ENCODE results near the gene C1orf56. TPM values are rescaled to one million over a fixed set of nuclear protein-coding genes. Genes with fewer than 3 reads are reported as not detected.

C1orf56 gene
- total and polyA plus RNA-seq, 4 donors = 1.5 to 11.2 (median 3.3) TPM

DNA sequence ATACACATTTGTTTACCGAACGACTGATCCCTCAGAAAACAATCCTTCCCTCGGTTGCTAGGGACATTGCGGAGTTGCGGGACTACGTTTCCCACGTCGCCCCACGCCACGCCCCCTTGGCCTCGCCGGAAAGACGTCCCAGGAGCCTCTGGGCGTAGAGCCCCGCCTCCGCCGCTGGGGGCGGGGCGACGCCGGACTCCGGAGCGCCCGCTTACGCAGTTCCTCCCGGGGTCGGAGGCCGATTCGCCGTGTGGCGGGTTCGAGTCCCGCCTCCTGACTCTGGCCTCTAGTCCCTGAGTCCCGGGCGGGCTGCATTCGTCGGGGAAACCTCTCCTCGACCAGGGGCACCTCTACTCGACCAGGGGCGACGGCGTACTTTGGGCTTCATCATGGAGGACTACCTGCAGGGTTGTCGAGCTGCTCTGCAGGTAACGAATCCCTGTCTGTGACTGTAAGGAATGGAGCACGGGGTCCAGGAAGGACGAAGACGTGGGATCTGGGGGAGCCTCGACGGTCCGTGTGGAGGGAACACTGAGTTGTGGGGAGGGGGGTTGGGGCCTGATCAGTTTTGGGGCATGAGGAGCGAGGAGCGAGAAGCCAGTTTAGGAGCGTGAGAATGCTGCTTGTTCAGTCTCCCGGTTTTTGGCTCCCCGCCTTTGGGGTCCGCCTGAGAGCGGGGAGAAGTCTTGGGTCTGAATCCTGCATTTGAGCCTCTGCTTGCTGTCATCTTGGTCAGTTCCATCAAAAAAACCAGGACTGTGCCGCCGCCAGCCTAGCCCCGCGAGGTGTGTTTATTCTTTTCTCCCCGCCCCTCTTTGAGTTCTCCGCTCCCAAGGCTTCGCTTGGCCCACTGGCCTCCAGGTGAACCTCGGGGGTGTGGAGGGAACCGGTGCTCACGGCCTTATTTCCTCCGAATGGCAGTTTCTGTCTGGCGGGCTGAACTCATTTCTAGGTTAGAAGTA, 39.0 kb upstream of the C1orf56 start, which contains the start of gene PRUNE1 (continued):
- TF ChIP-seq, protein P1, sequence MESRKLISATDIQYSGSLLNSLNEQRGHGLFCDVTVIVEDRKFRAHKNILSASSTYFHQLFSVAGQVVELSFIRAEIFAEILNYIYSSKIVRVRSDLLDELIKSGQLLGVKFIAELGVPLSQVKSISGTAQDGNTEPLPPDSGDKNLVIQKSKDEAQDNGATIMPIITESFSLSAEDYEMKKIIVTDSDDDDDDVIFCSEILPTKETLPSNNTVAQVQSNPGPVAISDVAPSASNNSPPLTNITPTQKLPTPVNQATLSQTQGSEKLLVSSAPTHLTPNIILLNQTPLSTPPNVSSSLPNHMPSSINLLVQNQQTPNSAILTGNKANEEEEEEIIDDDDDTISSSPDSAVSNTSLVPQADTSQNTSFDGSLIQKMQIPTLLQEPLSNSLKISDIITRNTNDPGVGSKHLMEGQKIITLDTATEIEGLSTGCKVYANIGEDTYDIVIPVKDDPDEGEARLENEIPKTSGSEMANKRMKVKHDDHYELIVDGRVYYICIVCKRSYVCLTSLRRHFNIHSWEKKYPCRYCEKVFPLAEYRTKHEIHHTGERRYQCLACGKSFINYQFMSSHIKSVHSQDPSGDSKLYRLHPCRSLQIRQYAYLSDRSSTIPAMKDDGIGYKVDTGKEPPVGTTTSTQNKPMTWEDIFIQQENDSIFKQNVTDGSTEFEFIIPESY (IDR thresholded peaks at IDR 0.05) = no peak
- TF ChIP-seq RXRA (IDR thresholded peaks at IDR 0.05) (peak; percentile 70 to 83), SP1 (IDR thresholded peaks at IDR 0.05) (peak; percentile 80), RAD21 (IDR thresholded peaks at IDR 0.05) (peak in 1 of 2 donors; percentile 21), FOXA1 (IDR thresholded peaks at IDR 0.05) (peak; percentile 8), GABPA (IDR thresholded peaks at IDR 0.05 in 1 of 2, conservative IDR thresholded peaks at IDR 0.05 in 1 of 2) (peak; percentile 34 to 89)

DNA sequence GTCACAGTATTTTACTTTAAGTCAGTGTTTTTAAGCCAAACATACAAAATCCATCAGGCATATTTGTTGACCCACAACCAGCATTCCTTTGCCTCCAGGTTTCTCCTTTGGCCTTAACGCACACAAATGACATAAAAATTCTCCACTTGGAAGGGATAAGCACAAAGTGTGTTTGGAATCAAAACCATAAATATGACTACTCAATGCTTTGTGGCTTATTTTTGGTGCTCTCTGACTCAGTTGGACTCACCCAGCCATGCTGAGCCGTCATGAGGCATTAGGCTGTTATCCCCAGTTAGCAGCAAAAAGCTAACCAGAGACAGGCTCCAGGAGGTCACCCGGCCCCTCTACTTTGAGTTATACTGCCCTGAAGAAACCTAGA, 38.4 kb upstream of the C1orf56 start:
- peak overlapping the region; percentile 84 for H3K27ac ChIP-seq (ENCODE audit: low read depth in 1 of 2, low read length in 2 of 2)
- WGBS = 33% methylated on average over 3 of the region's 3 CpGs
- peak overlapping the region; percentile 42 to 95 for H3K9ac ChIP-seq (ENCODE audit: low read depth in 1 of 2, low read length in 2 of 2)
- TF ChIP-seq REST (IDR thresholded peaks at IDR 0.05) (no peak), NR2F2 (IDR thresholded peaks at IDR 0.05) (no peak), EGR1 (IDR thresholded peaks at IDR 0.05; ENCODE audit: low read depth in 2 of 2) (no peak), RXRA (IDR thresholded peaks at IDR 0.05) (no peak), HNF4G (IDR thresholded peaks at IDR 0.05) (no peak), YY1 (IDR thresholded peaks at IDR 0.05) (no peak), HNF4A (conservative IDR thresholded peaks at IDR 0.05) (no peak)
- no peaks in the 10 kb centered on the region for H3K27me3 ChIP-seq (ENCODE audit: control insufficient read depth in 4 of 4, insufficient read depth in 4 of 4, low read length in 3 of 4)
- no peak for DNase-seq (ENCODE audit: low spot score)
- H3K4me1 ChIP-seq (ENCODE audit: control insufficient read depth in 4 of 4, insufficient read depth in 4 of 4, low read length in 3 of 4) = peaks cover 18 to 75% (median 62%) of the 10 kb centered on the region in 4 donors
- H3K4me3 ChIP-seq (ENCODE audit: low read depth in 1 of 3, low read length in 3 of 3) = peak overlapping the region; percentile 53 to 78 (median 76)
- H3K36me3 ChIP-seq (ENCODE audit: control insufficient read depth in 4 of 4, insufficient read depth in 3 of 4, low read depth in 1 of 4, low read length in 3 of 4) = no peaks in the 10 kb centered on the region
- H3K9me3 ChIP-seq (ENCODE audit: control insufficient read depth in 4 of 4, low read length in 3 of 4) = no peaks in the 10 kb centered on the region

DNA sequence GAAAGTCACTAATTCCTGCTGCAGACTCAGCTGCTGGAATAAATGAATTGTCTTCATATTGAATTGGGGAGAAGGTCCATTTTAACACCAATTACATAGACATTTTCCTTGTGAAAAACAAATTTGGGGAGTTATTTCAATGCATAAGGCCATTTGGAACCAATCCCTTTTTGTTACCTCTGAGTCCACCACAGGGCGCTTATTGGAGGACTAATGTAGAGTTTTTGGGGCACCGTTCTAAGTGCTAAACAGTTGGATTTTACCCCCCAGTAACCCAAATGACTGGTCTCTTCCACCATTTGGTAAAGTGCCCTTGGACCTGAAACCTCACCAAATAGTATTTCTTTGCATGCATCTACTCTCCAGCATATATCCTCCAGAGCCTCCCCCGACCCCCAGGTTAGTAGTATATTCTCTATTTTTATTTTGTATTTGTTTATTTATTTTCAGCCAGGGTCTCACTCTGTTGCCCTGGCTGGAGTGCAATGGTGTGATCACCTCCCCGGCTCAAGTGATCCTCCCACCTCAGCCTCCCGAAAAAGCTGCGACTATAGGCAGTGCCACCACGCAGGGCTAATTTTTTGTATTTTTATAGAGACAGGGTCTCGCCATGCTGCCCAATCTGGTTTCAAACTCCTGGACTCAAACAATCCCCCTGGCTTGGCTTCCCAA, 37.7 kb upstream of the C1orf56 start:
- Histone ChIP-seq H3K9me3 (ENCODE audit: control insufficient read depth in 4 of 4, low read length in 3 of 4) (no peaks in the 10 kb centered on the region), H3K9ac (ENCODE audit: low read depth in 1 of 2, low read length in 2 of 2) (peak overlapping the region in 1 of 2 donors; percentile 95), H3K27me3 (ENCODE audit: control insufficient read depth in 4 of 4, insufficient read depth in 4 of 4, low read length in 3 of 4) (no peaks in the 10 kb centered on the region), H3K4me1 (ENCODE audit: control insufficient read depth in 4 of 4, insufficient read depth in 4 of 4, low read length in 3 of 4) (peaks cover 17 to 75% (median 60%) of the 10 kb centered on the region in 4 donors), H3K27ac (ENCODE audit: low read depth in 1 of 2, low read length in 2 of 2) (peak overlapping the region in 1 of 2 donors; percentile 84), H3K36me3 (ENCODE audit: control insufficient read depth in 4 of 4, insufficient read depth in 3 of 4, low read depth in 1 of 4, low read length in 3 of 4) (no peaks in the 10 kb centered on the region), H3K4me3 (ENCODE audit: low read depth in 1 of 3, low read length in 3 of 3) (peak overlapping the region in 1 of 3 donors; percentile 53)
- TF ChIP-seq YY1 (IDR thresholded peaks at IDR 0.05) (no peak), HNF4A (conservative IDR thresholded peaks at IDR 0.05) (no peak), EGR1 (IDR thresholded peaks at IDR 0.05; ENCODE audit: low read depth in 2 of 2) (no peak), JUND (IDR thresholded peaks at IDR 0.05) (no peak), SP1 (IDR thresholded peaks at IDR 0.05) (no peak), FOXA1 (IDR thresholded peaks at IDR 0.05) (no peak), CTCF (IDR thresholded peaks at IDR 0.05; ENCODE audit: low read depth, low read length, missing input control) (no peak)
- TF ChIP-seq, protein P1 (IDR thresholded peaks at IDR 0.05) = no peak
- DNase-seq (ENCODE audit: low spot score) = no peak
- 96% methylated on average over 8 of the region's 8 CpGs for WGBS
